T-helper 2 cell treated with Interferon-gamma antibody and Interleukin-4, amounts not matched to agents 5 μg/mL and 100 μg/mL, for 36 hours (primary cell): Measurements from ENCODE around the gene TUBGCP3.

Experiments used
- DNase-seq: peaks from one replicate; pipeline ENCODE4 v3.0.0; 2021; ENCODE audit warnings: low spot score
- H3K27ac Mint-ChIP-seq: one replicate; pipeline ENCODE4 v1.8.0; 2021; ENCODE audit warnings: mild to moderate bottlenecking, mixed read lengths
- H3K27me3 Mint-ChIP-seq: one replicate; pipeline ENCODE4 v1.8.0; 2021; ENCODE audit warnings: low read depth, mixed read lengths
- H3K36me3 Mint-ChIP-seq: one replicate; pipeline ENCODE4 v1.8.0; 2021; ENCODE audit warnings: low read depth, mixed read lengths
- H3K4me1 Mint-ChIP-seq: one replicate; pipeline ENCODE4 v1.8.0; 2021; ENCODE audit warnings: low read depth, mixed read lengths
- H3K4me3 Mint-ChIP-seq: one replicate; pipeline ENCODE4 v1.8.0; 2022; ENCODE audit warnings: mild to moderate bottlenecking, moderate library complexity, mixed read lengths
- H3K9me3 Mint-ChIP-seq: one replicate; pipeline ENCODE4 v1.8.0; 2021; ENCODE audit warnings: mixed read lengths

TUBGCP3 gene

DNA sequence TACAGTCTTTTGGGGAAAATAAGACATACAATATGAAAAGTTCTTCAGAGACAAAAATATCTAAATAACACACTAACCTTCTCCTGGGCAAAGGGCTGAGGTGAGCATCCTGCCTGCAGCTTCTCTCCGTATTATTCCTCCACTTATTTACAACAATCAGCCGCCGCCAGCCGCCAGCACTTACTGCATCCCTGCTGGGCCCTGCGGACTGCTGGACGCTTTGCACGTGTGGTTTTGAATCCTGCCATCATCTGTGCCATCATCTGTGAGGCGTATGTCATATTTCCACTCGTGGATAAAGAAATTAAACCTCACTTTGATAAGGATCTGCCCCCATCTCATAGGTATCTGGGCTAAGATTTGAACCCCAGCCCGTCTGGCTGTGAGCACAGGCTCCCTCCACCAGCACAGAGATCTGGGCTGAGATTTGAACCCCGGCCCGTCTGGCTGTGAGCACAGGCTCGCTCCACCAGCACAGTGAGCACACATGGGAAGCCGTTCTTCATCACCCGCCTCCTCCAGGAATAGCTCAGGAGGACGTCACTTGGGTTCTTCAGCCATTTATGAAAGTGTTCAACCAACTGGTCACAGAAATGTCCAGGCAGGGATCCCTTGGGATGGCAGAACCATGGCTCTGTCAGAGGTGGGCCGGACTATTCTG lies 35.2 kb upstream of the TUBGCP3 start:
- Mint-ChIP-seq H3K9me3 (no peaks in the 10 kb centered on the region), H3K27ac (no peak overlapping the region), H3K4me1 (no peaks in the 10 kb centered on the region), H3K27me3 (no peaks in the 10 kb centered on the region), H3K4me3 (no peak overlapping the region), H3K36me3 (no peaks in the 10 kb centered on the region)
- DNase-seq, result no peak

GRCh38 chr13:112622375-112622774 lies 34.4 kb upstream of the TUBGCP3 start:
- no peak for DNase-seq
- no peaks in the 10 kb centered on the region for H3K9me3 Mint-ChIP-seq
- H3K27me3 Mint-ChIP-seq, result no peaks in the 10 kb centered on the region
- no peak overlapping the region for H3K4me3 Mint-ChIP-seq
- no peaks in the 10 kb centered on the region for H3K36me3 Mint-ChIP-seq
- no peak overlapping the region for H3K27ac Mint-ChIP-seq
- H3K4me1 Mint-ChIP-seq, result no peaks in the 10 kb centered on the region

GRCh38 chr13:112619730-112620631 lies 32.0 kb upstream of the TUBGCP3 start:
- H3K36me3 Mint-ChIP-seq, result no peaks in the 10 kb centered on the region
- no peak overlapping the region for H3K4me3 Mint-ChIP-seq
- DNase-seq, result no peak
- H3K4me1 Mint-ChIP-seq, result no peaks in the 10 kb centered on the region
- no peak overlapping the region for H3K27ac Mint-ChIP-seq
- H3K27me3 Mint-ChIP-seq, result peaks cover 2% of the 10 kb centered on the region
- H3K9me3 Mint-ChIP-seq, result no peaks in the 10 kb centered on the region

DNA sequence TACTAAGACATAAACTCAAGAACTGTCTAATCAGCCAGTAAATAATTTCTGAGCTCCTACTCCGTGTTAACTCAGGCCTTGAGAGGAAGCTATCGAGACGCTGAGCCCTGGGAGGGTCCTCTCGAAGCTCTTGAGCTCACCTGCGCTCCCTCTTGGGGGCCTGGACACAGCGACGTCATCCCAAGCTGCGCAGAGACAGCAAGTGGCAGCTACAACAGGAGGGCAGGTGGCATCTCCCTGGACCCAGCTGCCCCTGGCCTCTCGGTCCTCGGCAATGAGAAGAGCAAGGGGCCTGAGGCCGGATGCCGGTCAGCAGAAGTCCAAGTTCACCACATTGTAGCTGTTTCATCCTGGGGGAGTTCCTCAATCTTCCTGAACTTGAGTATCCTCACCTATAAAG lies 30.5 kb upstream of the TUBGCP3 start:
- no peak for DNase-seq
- Mint-ChIP-seq H3K4me1 (no peaks in the 10 kb centered on the region), H3K4me3 (no peak overlapping the region), H3K9me3 (no peaks in the 10 kb centered on the region), H3K27ac (no peak overlapping the region), H3K36me3 (no peaks in the 10 kb centered on the region), H3K27me3 (peaks cover 14% of the 10 kb centered on the region)

DNA sequence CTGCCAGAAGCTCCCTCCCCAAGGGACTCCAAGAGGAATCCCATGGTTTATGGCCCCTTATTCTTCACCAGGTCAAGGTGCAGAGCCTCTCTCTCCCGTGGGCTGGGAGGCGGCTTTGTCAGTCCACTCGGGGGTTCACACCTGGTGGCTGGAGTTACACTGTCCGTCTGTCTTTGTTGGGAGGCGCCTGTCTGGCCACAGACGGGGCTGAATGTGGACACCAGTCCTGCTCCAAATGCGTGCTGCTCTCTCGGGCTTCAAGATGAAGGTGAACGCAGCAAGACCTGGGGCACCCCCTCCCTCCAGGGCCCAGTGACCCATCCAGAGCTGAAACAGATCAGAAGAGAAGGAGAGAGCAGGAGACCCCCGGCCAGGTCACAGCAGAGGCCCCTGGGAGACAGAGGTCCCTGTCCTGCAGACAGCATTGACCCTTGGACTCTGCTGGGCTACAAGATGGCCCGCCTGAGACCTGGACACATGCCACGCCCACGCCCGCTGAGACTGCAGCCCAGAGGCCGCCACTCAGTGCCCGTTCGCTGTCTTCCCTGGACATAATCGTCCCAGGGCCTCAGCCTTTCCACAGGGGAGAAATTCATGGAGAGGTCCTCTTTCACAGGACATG lies 29.9 kb upstream of the TUBGCP3 start:
- no peak for DNase-seq
- Mint-ChIP-seq H3K36me3 (no peaks in the 10 kb centered on the region), H3K4me3 (no peak overlapping the region), H3K27me3 (peaks cover 14% of the 10 kb centered on the region), H3K9me3 (no peaks in the 10 kb centered on the region), H3K4me1 (no peaks in the 10 kb centered on the region), H3K27ac (no peak overlapping the region)

- DNase-seq, result no peak
These were observed 28.8 kb upstream of the TUBGCP3 start for GRCh38 chr13:112616586-112617362.

GRCh38 chr13:112615391-112615790 lies 27.4 kb upstream of the TUBGCP3 start:
- Mint-ChIP-seq H3K4me1 (no peaks in the 10 kb centered on the region), H3K36me3 (no peaks in the 10 kb centered on the region), H3K27me3 (peaks cover 19% of the 10 kb centered on the region), H3K9me3 (no peaks in the 10 kb centered on the region), H3K27ac (no peak overlapping the region), H3K4me3 (no peak overlapping the region)
- DNase-seq, result no peak

More at GRCh38 chr13:112616586-112617362, 28.8 kb upstream of the TUBGCP3 start:
- Mint-ChIP-seq H3K9me3 (no peaks in the 10 kb centered on the region), H3K36me3 (no peaks in the 10 kb centered on the region), H3K4me1 (no peaks in the 10 kb centered on the region), H3K27me3 (peaks cover 17% of the 10 kb centered on the region), H3K4me3 (no peak overlapping the region), H3K27ac (no peak overlapping the region)

DNA sequence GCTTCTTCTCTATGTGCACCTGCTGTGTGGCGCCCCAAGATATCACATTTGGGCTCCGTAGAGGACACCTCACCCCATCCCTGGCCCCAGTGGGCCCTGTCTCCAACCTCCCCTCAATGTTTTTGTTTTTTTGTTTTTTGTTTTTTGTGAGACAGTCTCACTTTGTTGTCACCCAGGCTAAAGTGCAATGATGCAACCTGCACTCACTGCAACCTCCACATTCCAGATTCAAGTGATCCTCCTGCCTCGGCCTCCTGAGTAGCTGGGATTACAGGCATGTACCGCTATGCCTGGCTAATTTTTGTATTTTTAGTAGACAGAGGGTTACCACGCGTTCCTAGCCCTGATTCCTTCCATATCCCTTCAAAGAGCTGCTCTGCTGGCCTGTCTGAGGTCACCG lies 26.9 kb upstream of the TUBGCP3 start:
- no peak overlapping the region for H3K27ac Mint-ChIP-seq
- no peaks in the 10 kb centered on the region for H3K9me3 Mint-ChIP-seq
- no peaks in the 10 kb centered on the region for H3K36me3 Mint-ChIP-seq
- peaks cover 19% of the 10 kb centered on the region for H3K27me3 Mint-ChIP-seq
- DNase-seq, result no peak
- no peak overlapping the region for H3K4me3 Mint-ChIP-seq
- no peaks in the 10 kb centered on the region for H3K4me1 Mint-ChIP-seq

DNA sequence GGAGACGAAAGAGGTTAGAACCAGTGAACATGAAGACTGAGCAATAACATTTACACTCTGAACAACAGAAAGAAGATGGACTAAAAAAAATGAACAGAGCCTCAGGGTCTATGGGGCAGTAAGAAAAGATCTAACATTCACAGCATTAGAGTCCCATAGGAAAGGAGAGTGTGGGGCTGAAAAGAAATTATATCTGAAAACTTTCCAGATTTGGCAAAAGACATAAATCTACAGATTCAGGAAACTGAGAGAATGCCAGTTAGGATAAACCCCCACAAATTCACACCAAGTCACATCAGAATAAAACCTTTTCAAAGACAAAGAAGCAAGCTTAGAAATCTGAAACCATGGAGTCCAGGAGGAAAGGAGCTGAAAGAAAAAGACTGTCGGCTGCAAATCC lies 20.3 kb upstream of the TUBGCP3 start:
- Mint-ChIP-seq H3K9me3 (no peaks in the 10 kb centered on the region), H3K27me3 (peaks cover 39% of the 10 kb centered on the region), H3K4me1 (peaks cover 6% of the 10 kb centered on the region), H3K4me3 (no peak overlapping the region), H3K36me3 (no peaks in the 10 kb centered on the region), H3K27ac (no peak overlapping the region)
- no peak for DNase-seq

DNA sequence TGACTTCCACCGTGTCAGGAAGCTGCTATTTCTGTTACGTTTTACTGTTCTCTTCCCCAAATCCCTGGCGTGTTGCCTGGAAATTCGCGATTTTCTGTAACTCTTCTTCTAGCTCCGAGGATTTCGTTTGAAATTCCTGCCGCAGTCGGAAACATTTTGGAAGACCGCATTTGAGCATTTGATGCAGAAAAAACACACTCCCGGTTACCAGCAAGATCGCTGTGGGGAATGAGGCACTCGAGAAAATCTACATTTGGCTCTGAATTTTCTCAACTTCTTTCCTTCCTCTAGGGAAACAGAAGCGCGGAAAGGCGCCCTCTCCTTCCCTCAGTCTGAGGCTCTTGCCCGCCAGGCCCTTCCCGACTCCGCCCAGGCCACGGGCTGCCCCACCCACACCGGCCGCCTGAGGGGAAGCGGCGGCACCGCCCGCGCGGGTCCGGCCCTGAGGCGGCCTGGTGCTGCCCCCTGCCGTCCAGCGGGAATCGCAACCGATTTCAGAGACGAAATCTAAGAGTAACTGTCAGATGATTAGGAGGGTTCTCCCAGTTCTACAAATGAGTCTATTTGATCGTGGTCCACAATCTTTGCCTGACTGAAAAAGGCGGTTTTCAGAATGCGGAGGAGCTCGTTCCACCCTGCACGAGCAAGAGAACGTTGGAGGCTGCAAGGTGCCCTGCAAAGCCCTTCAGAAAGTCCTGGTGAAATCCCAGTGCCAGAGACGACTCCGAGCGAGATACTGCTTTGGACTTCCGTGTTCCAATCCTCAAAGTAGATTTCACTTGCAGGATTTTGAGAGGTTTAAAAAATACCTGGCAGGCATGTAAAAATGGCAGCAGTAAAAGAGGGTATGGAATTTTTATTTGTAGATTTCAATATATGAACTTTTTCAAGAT lies 18.4 kb upstream of the TUBGCP3 start:
- Mint-ChIP-seq H3K36me3 (no peaks in the 10 kb centered on the region), H3K9me3 (no peaks in the 10 kb centered on the region), H3K27me3 (peaks cover 40% of the 10 kb centered on the region), H3K4me3 (peak overlapping the region; percentile 81), H3K4me1 (peaks cover 6% of the 10 kb centered on the region), H3K27ac (no peak overlapping the region)
- DNase-seq, result peak; percentile 89

- Mint-ChIP-seq H3K36me3 (no peaks in the 10 kb centered on the region), H3K4me1 (peaks cover 6% of the 10 kb centered on the region), H3K4me3 (peak overlapping the region; percentile 81), H3K27me3 (peaks cover 40% of the 10 kb centered on the region), H3K9me3 (no peaks in the 10 kb centered on the region), H3K27ac (no peak overlapping the region)
- DNase-seq, result no peak
These were observed 17.6 kb upstream of the TUBGCP3 start for GRCh38 chr13:112605531-112605990.

GRCh38 chr13:112603641-112604225 lies 15.8 kb upstream of the TUBGCP3 start:
- Mint-ChIP-seq H3K4me3 (no peak overlapping the region), H3K27ac (no peak overlapping the region), H3K36me3 (no peaks in the 10 kb centered on the region), H3K9me3 (no peaks in the 10 kb centered on the region), H3K4me1 (peaks cover 6% of the 10 kb centered on the region), H3K27me3 (peaks cover 37% of the 10 kb centered on the region)
- no peak for DNase-seq
